Measurements from ENCODE around the gene UBR3. TPM values are rescaled to one million over a fixed set of nuclear protein-coding genes. Genes with fewer than 3 reads are reported as not detected.
"Not testable (repeated sequence)": the region's sequence is repeated elsewhere in the genome, so short reads cannot be mapped to it uniquely, and the experiment has no call there.

Gene UBR3
- total and polyA plus RNA-seq, 2 of the 4 experiments (the other 2 are of a cell fraction): 10.0 to 33.9 TPM

DNA sequence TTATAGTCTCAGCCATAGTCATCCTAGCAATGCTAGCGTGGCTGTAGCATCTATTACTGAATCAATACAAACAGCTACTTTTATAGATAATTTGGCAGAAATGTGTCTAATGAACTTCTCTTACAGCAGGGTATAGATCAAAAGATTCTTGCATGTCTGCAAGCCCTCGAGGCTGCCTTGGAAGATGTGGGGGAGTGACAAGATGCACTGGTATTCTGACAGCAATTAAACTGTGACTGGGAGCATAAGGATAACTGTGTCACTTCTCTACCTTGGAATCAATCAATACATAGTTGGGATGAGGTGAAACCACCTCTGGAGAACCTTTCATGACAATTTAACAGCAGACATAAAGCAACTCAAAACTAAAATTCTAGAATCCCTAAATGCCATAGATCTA lies 291.4 kb downstream of the UBR3 start:
- no peak overlapping the region for H2BK120ac ChIP-seq (ENCODE audit: low read depth, low read length)
- H3K4ac ChIP-seq (ENCODE audit: low read depth, low read length): no peak overlapping the region
- no peaks in the 10 kb centered on the region for H4K20me1 ChIP-seq (ENCODE audit: insufficient read depth, low read length)
- BruUV-seq (replicated peaks): no TSS peak
- DNase-seq: no peak
- no peak for TF ChIP-seq MAZ (IDR thresholded peaks at IDR 0.05; ENCODE audit: borderline replicate concordance, low read depth, low read length)
- no peak overlapping the region for H3K27ac ChIP-seq (ENCODE audit: insufficient read depth, low read length)
- ChIA-PET POLR2A (ENCODE audit: unreplicated experiment) (no interaction called here), CTCF (no interaction called here)
- in situ Hi-C loops (cut with MboI; ENCODE audit: low sequenced_read_pairs) (no loop called here), intact Hi-C loops (cut with micrococcal nuclease) (no loop called here), dilution Hi-C loops (cut with HindIII; ENCODE audit: low sequenced_read_pairs, unreplicated experiment) (no loop called here)
- H2BK15ac ChIP-seq (ENCODE audit: low read depth, low read length): no peak overlapping the region
- no CpG with 5 or more reads among the region's 2 CpGs for WGBS, 2 experiments (ENCODE audit: extremely low coverage in 2 of 2, insufficient read length in 1 of 2)
- no peaks in the 10 kb centered on the region for H3K36me3 ChIP-seq (ENCODE audit: control insufficient read depth, insufficient read depth, low read length)
- no peak overlapping the region for H3K4me2 ChIP-seq (ENCODE audit: low read depth, low read length)
- H3K18ac ChIP-seq (ENCODE audit: low read depth, low read length): no peak overlapping the region
- no peaks in the 10 kb centered on the region for H3K79me1 ChIP-seq (ENCODE audit: low read depth in 1 of 2, low read length in 2 of 2)
- peaks cover 9% of the 10 kb centered on the region; the same call in 1 of the 2 replicates for H3K9me1 ChIP-seq (ENCODE audit: insufficient read depth, low read length)
- H3K23ac ChIP-seq (ENCODE audit: low read depth, low read length): no peak overlapping the region
- H3K56ac ChIP-seq (ENCODE audit: extremely low read depth, insufficient read depth, low read length): no peak overlapping the region
- ATAC-seq (ENCODE audit: low read depth): no peak
- H3K9ac ChIP-seq (ENCODE audit: low read depth, low read length): no peak overlapping the region
- H4K8ac ChIP-seq (ENCODE audit: low read depth in 2 of 2, low read length in 2 of 2): no peak overlapping the region
- H3K4me3 ChIP-seq (ENCODE audit: insufficient read depth, low read depth, low read length): no peak overlapping the region
- H2BK20ac ChIP-seq (ENCODE audit: low read depth, low read length): no peak overlapping the region
- H2AFZ ChIP-seq (replicated peaks; ENCODE audit: low read length, poor library complexity): no peak overlapping the region
- H4K91ac ChIP-seq (ENCODE audit: insufficient read depth, low read depth, low read length): no peak overlapping the region
- H3K14ac ChIP-seq (replicated peaks; ENCODE audit: low read depth, low read length): no peak overlapping the region
- no peak overlapping the region for H4K5ac ChIP-seq (ENCODE audit: low read depth, low read length)
- H2BK5ac ChIP-seq (ENCODE audit: low read depth, low read length, poor library complexity, severe bottlenecking): no peak overlapping the region
- H3K27me3 ChIP-seq (ENCODE audit: control insufficient read depth, insufficient read depth, low read length): no peaks in the 10 kb centered on the region
- no peaks in the 10 kb centered on the region; the same call in 1 of the 2 replicates for H3K9me3 ChIP-seq (ENCODE audit: control insufficient read depth, insufficient read depth, low read length)
- H2AK9ac ChIP-seq (replicated peaks; ENCODE audit: low read depth, low read length, poor library complexity): no peak overlapping the region
- H2AK5ac ChIP-seq (ENCODE audit: low read depth, low read length): no peak overlapping the region
- H3K4me1 ChIP-seq (ENCODE audit: control insufficient read depth, insufficient read depth, low read length): peaks cover 5% of the 10 kb centered on the region

DNA sequence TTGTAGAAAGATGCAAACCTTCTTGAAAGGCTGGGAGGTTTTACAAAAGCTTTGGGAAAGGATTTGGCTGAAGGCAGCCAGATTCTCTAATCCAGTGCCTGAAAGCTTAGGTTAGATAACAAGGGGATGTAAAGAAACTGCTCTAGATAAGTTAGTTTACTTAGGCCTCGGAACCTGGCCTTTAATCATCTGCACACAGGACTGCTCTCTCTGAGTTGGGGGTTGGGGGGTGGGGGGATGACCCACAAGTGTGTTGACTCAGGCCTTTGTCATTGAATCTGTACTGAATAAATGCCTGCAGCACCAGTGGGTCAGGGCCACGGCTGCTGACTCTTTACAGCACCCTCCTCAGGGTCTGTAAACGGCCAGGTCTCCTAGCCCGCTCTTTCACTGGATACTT lies 292.1 kb downstream of the UBR3 start:
- H4K91ac ChIP-seq (ENCODE audit: insufficient read depth, low read depth, low read length); H2AK5ac ChIP-seq (ENCODE audit: low read depth, low read length); H4K5ac ChIP-seq (ENCODE audit: low read depth, low read length); ATAC-seq (ENCODE audit: low read depth); H3K9ac ChIP-seq (ENCODE audit: low read depth, low read length); H3K4me2 ChIP-seq (ENCODE audit: low read depth, low read length); H2BK20ac ChIP-seq (ENCODE audit: low read depth, low read length); H3K27ac ChIP-seq (ENCODE audit: insufficient read depth, low read length); BruUV-seq (replicated peaks); H3K18ac ChIP-seq (ENCODE audit: low read depth, low read length); POLR2A ChIA-PET (ENCODE audit: unreplicated experiment); H3K4me3 ChIP-seq (ENCODE audit: insufficient read depth, low read depth, low read length); CTCF ChIA-PET; H2BK5ac ChIP-seq (ENCODE audit: low read depth, low read length, poor library complexity, severe bottlenecking); H3K79me1 ChIP-seq (ENCODE audit: low read depth in 1 of 2, low read length in 2 of 2); H3K36me3 ChIP-seq (ENCODE audit: control insufficient read depth, insufficient read depth, low read length); H3K56ac ChIP-seq (ENCODE audit: extremely low read depth, insufficient read depth, low read length); H2AK9ac ChIP-seq (replicated peaks; ENCODE audit: low read depth, low read length, poor library complexity); H2BK15ac ChIP-seq (ENCODE audit: low read depth, low read length); H3K23ac ChIP-seq (ENCODE audit: low read depth, low read length); H3K14ac ChIP-seq (replicated peaks; ENCODE audit: low read depth, low read length); H2BK120ac ChIP-seq (ENCODE audit: low read depth, low read length); H3K4ac ChIP-seq (ENCODE audit: low read depth, low read length); dilution Hi-C loops (cut with HindIII; ENCODE audit: low sequenced_read_pairs, unreplicated experiment); H3K4me1 ChIP-seq (ENCODE audit: control insufficient read depth, insufficient read depth, low read length); H3K9me1 ChIP-seq (ENCODE audit: insufficient read depth, low read length); H3K27me3 ChIP-seq (ENCODE audit: control insufficient read depth, insufficient read depth, low read length); H4K8ac ChIP-seq (ENCODE audit: low read depth in 2 of 2, low read length in 2 of 2); H4K20me1 ChIP-seq (ENCODE audit: insufficient read depth, low read length); H2AFZ ChIP-seq (replicated peaks; ENCODE audit: low read length, poor library complexity); intact Hi-C loops (cut with micrococcal nuclease); H3K9me3 ChIP-seq (ENCODE audit: control insufficient read depth, insufficient read depth, low read length); in situ Hi-C loops (cut with MboI; ENCODE audit: low sequenced_read_pairs); DNase-seq: not testable (repeated sequence)
- WGBS, 2 experiments (ENCODE audit: extremely low coverage in 2 of 2, insufficient read length in 1 of 2): 100% methylated on average over 1 of the region's 4 CpGs; no CpG with 5 or more reads in 1 of the 2 experiments
